GM23338 (cell line): ENCODE data around the gene DDTL. TPM values are rescaled to one million over a fixed set of nuclear protein-coding genes. Genes with fewer than 3 reads are reported as not detected.

Source experiments
- ATAC-seq: fragments of 200-7000 bp; cut with Tn5 transposase; 3 replicates; pipeline ENCODE4 v1.9.1; 2020
- DNase-seq: peaks from one replicate; pipeline ENCODE4 v3.0.0-alpha.2; 2015; ENCODE audit warnings: low spot score
- H2AFZ ChIP-seq: fragments of 200-600 bp; sonication (generic); 2 replicates; pipeline ENCODE4 v1.8.0; 2016; ENCODE audit warnings: antibody characterized with exemption, mild to moderate bottlenecking, moderate library complexity
- H3F3A ChIP-seq: fragments of 200-600 bp; sonication (generic); replicated peaks from 2 replicates; pipeline ENCODE4 v1.8.0; 2017; ENCODE audit warnings: antibody characterized with exemption, mixed run types, low read depth
- H3K27ac ChIP-seq: fragments of 200-600 bp; sonication (generic); 2 replicates; pipeline ENCODE4 v1.6.1; 2016; ENCODE audit warnings: low read depth
- H3K27me3 ChIP-seq: fragments of 200-600 bp; sonication (generic); 2 replicates; pipeline ENCODE4 v1.8.0; 2016; ENCODE audit warnings: mild to moderate bottlenecking, mixed run types, moderate library complexity; ENCODE audit not compliant: insufficient read depth
- H3K36me3 ChIP-seq: fragments of 200-600 bp; sonication (generic); 2 replicates; pipeline ENCODE4 v1.8.0; 2016; ENCODE audit warnings: mild to moderate bottlenecking; ENCODE audit not compliant: insufficient read depth
- H3K4me1 ChIP-seq: fragments of 200-600 bp; sonication (generic); 2 replicates; pipeline ENCODE4 v1.8.0; 2016; ENCODE audit warnings: mild to moderate bottlenecking, moderate library complexity; ENCODE audit not compliant: insufficient read depth
- H3K4me2 ChIP-seq: fragments of 200-600 bp; sonication (generic); 2 replicates; pipeline ENCODE4 v1.7.1; 2017; ENCODE audit warnings: mixed run types
- H3K4me3 ChIP-seq: fragments of 200-600 bp; sonication (generic); 2 replicates; pipeline ENCODE4 v1.6.1; 2016; ENCODE audit warnings: mixed run types
- H3K79me2 ChIP-seq: fragments of 200-600 bp; sonication (generic); replicated peaks from 2 replicates; pipeline ENCODE4 v1.8.0; 2017; ENCODE audit warnings: mild to moderate bottlenecking; ENCODE audit not compliant: insufficient read depth
- H3K9me2 ChIP-seq: fragments of 200-600 bp; sonication (generic); 2 replicates; pipeline ENCODE4 v1.8.0; 2017; ENCODE audit not compliant: insufficient read depth
- H4K20me1 ChIP-seq: fragments of 200-600 bp; sonication (generic); replicated peaks from 2 replicates; pipeline ENCODE4 v1.8.0; 2017; ENCODE audit warnings: mild to moderate bottlenecking; ENCODE audit not compliant: insufficient read depth
- H3K27ac Mint-ChIP-seq: 2 replicates; pipeline ENCODE4 v1.8.0; 2020; ENCODE audit warnings: inconsistent platforms, mild to moderate bottlenecking, moderate library complexity, mixed read lengths
- H3K27me3 Mint-ChIP-seq: 3 replicates; pipeline ENCODE4 v1.8.0; 2022; ENCODE audit warnings: low read depth, mild to moderate bottlenecking, moderate library complexity, mixed read lengths, inconsistent platforms; ENCODE audit not compliant: insufficient read depth, poor library complexity
- H3K36me3 Mint-ChIP-seq: 3 replicates; pipeline ENCODE4 v1.8.0; 2021; ENCODE audit warnings: low read depth, mild to moderate bottlenecking, inconsistent platforms, moderate library complexity, mixed read lengths
- H3K4me1 Mint-ChIP-seq: 3 replicates; pipeline ENCODE4 v1.8.0; 2020; ENCODE audit warnings: mild to moderate bottlenecking, inconsistent platforms, mixed read lengths
- H3K4me3 Mint-ChIP-seq: 3 replicates; pipeline ENCODE4 v1.8.0; 2021; ENCODE audit warnings: moderate library complexity, mild to moderate bottlenecking, inconsistent platforms, mixed read lengths
- H3K9me3 Mint-ChIP-seq: 3 replicates; pipeline ENCODE4 v1.8.0; 2020; ENCODE audit warnings: moderate library complexity, mild to moderate bottlenecking, inconsistent platforms, mixed read lengths
- CTCF ChIP-seq, 2 experiments: fragments of 200-600 bp in 1 of 2; sonication (generic) in 1 of 2; conservative IDR thresholded peaks; 2 replicates each; pipeline versions ENCODE4 v1.5.1 to v1.6.1; 2016 to 2017; ENCODE audit warnings: antibody characterized with exemption in 2 of 2, low read depth in 2 of 2, mild to moderate bottlenecking in 2 of 2, moderate library complexity in 1 of 2
- ETS1 ChIP-seq: IDR thresholded peaks from 2 replicates; pipeline ENCODE4 v1.6.1; 2016; ENCODE audit warnings: antibody characterized with exemption
- EZH2phosphoT487 ChIP-seq: fragments of 200-600 bp; sonication (generic); IDR thresholded peaks from one replicate; pipeline ENCODE4 v1.8.1; 2018; ENCODE audit warnings: antibody characterized with exemption; ENCODE audit not compliant: unreplicated experiment
- JUNB ChIP-seq: IDR thresholded peaks from one replicate; pipeline ENCODE4 v1.6.1; 2016; ENCODE audit warnings: antibody characterized with exemption; ENCODE audit not compliant: unreplicated experiment
- NANOG ChIP-seq: IDR thresholded peaks from 2 replicates; pipeline ENCODE4 v1.6.1; 2016; ENCODE audit warnings: antibody characterized with exemption, borderline replicate concordance
- POLR2AphosphoS5 ChIP-seq: IDR thresholded peaks from 2 replicates; pipeline ENCODE4 v1.6.1; 2016; ENCODE audit warnings: antibody characterized with exemption, low read depth
- REST ChIP-seq: IDR thresholded peaks from one replicate; pipeline ENCODE4 v1.6.1; 2018; ENCODE audit warnings: antibody characterized with exemption; ENCODE audit not compliant: unreplicated experiment
- STAT1 ChIP-seq: IDR thresholded peaks from one replicate; pipeline ENCODE4 v1.6.1; 2016; ENCODE audit warnings: antibody characterized with exemption; ENCODE audit not compliant: unreplicated experiment
- ZNF331 ChIP-seq: fragments of 250-450 bp; sonication (Bioruptor Pico); IDR thresholded peaks from 2 replicates; pipeline ENCODE4 v1.5.0; 2020; ENCODE audit warnings: low read depth, mild to moderate bottlenecking, moderate library complexity
- ZNF462 ChIP-seq: fragments of 250-450 bp; sonication (Bioruptor Pico); IDR thresholded peaks from 2 replicates; pipeline ENCODE4 v1.5.0; 2020; ENCODE audit warnings: mild to moderate bottlenecking, moderate library complexity
- polyA plus RNA-seq: library from polyadenylated mRNA; unstranded; fragments of >200 nt; fragmentation: Nextera tagmentation; extraction: Ambion mirVana; gene quantifications from 2 replicates; pipeline ENCODE4 v1.2.1, GENCODE V29; 2016
- total RNA-seq: library from RNA; depleted of rRNA; stranded (reverse); fragments of >200 nt; shearing (Covaris generic); gene quantifications from 2 replicates; pipeline ENCODE4 v1.2.3, GENCODE V29; 2014

The DDTL gene
- total and polyA plus RNA-seq, 2 experiments from 2014 or later = 2.1 to 3.7 TPM

GRCh38 chr22:24016156-24016555, 49.5 kb downstream of the DDTL start (continued):
- TF ChIP-seq ZNF462 (CRISPR knock-in tag) = no peak

DNA sequence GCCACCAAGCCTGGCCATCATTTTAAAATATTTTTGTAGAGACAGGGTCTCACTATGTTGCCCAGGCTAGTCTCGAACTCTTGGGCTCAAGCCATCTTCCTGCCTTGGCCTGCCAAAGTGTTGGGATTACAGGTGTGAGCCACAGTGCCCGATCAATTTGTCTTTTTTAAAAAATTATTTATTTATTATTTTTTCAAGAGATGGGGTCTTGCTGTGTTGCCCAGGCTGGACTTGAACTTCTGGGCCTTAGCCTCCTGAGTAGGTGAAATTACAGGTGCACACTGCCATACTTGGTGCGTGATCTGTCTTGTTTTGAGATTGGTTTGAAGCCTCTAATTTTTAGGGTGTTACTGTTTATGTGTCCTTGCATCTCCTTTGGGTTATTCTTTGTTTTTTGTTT, 54.6 kb downstream of the DDTL start:
- Histone ChIP-seq H3K36me3 (no peaks in the 10 kb centered on the region; the same call in 1 of the 2 replicates), H2AFZ (no peak overlapping the region), H3K4me3 (no peak overlapping the region), H3K27ac (no peak overlapping the region), H3K27me3 (no peaks in the 10 kb centered on the region), H3K4me1 (no peaks in the 10 kb centered on the region), H3K4me2 (no peak overlapping the region), H3F3A (no peaks in the 10 kb centered on the region), H4K20me1 (no peaks in the 10 kb centered on the region; the same call in 1 of the 2 replicates), H3K79me2 (peaks cover 48% of the 10 kb centered on the region), H3K9me2 (no peaks in the 10 kb centered on the region)
- no peak for DNase-seq
- no peak for ATAC-seq
- no peak overlapping the region for H3K4me3 Mint-ChIP-seq
- H3K36me3 Mint-ChIP-seq = peaks cover 7% of the 10 kb centered on the region; the same call in 2 of the 3 replicates
- no peaks in the 10 kb centered on the region; the same call in 2 of the 3 replicates for H3K9me3 Mint-ChIP-seq
- H3K27me3 Mint-ChIP-seq = no peaks in the 10 kb centered on the region
- H3K27ac Mint-ChIP-seq = no peak overlapping the region
- peaks cover 6% of the 10 kb centered on the region; the same call in 2 of the 3 replicates for H3K4me1 Mint-ChIP-seq
- no peak for TF ChIP-seq ZNF331 (CRISPR knock-in tag)
- TF ChIP-seq ETS1 = no peak
- no peak for TF ChIP-seq CTCF (conservative IDR thresholded peaks at IDR 0.05; ENCODE audit: low read depth in 2 of 2)
- TF ChIP-seq EZH2phosphoT487 = no peak
- TF ChIP-seq JUNB = no peak
- no peak for TF ChIP-seq POLR2AphosphoS5
- TF ChIP-seq STAT1 = no peak
- TF ChIP-seq NANOG = no peak
- TF ChIP-seq REST = no peak
